ENCODE results near the gene ARHGAP44.

GRCh38 chr17:12952012-12952411 is 162.7 kb downstream of the ARHGAP44 start:
- TF ChIP-seq POLR2AphosphoS5 (IDR thresholded peaks at IDR 0.05; ENCODE audit: insufficient read depth, low read depth, low read length): no peak
- no peak for TF ChIP-seq POLR2A (IDR thresholded peaks at IDR 0.05; ENCODE audit: low read depth, low read length)

Data from endothelial cell of umbilical vein (primary cell).